GM23338 (cell line): ENCODE data around the gene OAT. TPM values are rescaled to one million over a fixed set of nuclear protein-coding genes. Genes with fewer than 3 reads are reported as not detected.

Source experiments
- ATAC-seq: fragments of 200-7000 bp; cut with Tn5 transposase; 3 replicates; pipeline ENCODE4 v1.9.1; 2020
- DNase-seq: peaks from one replicate; pipeline ENCODE4 v3.0.0-alpha.2; 2015; ENCODE audit warnings: low spot score
- H2AFZ ChIP-seq: fragments of 200-600 bp; sonication (generic); 2 replicates; pipeline ENCODE4 v1.8.0; 2016; ENCODE audit warnings: antibody characterized with exemption, mild to moderate bottlenecking, moderate library complexity
- H3F3A ChIP-seq: fragments of 200-600 bp; sonication (generic); replicated peaks from 2 replicates; pipeline ENCODE4 v1.8.0; 2017; ENCODE audit warnings: antibody characterized with exemption, mixed run types, low read depth
- H3K27ac ChIP-seq: fragments of 200-600 bp; sonication (generic); 2 replicates; pipeline ENCODE4 v1.6.1; 2016; ENCODE audit warnings: low read depth
- H3K27me3 ChIP-seq: fragments of 200-600 bp; sonication (generic); 2 replicates; pipeline ENCODE4 v1.8.0; 2016; ENCODE audit warnings: mild to moderate bottlenecking, mixed run types, moderate library complexity; ENCODE audit not compliant: insufficient read depth
- H3K36me3 ChIP-seq: fragments of 200-600 bp; sonication (generic); 2 replicates; pipeline ENCODE4 v1.8.0; 2016; ENCODE audit warnings: mild to moderate bottlenecking; ENCODE audit not compliant: insufficient read depth
- H3K4me1 ChIP-seq: fragments of 200-600 bp; sonication (generic); 2 replicates; pipeline ENCODE4 v1.8.0; 2016; ENCODE audit warnings: mild to moderate bottlenecking, moderate library complexity; ENCODE audit not compliant: insufficient read depth
- H3K4me2 ChIP-seq: fragments of 200-600 bp; sonication (generic); 2 replicates; pipeline ENCODE4 v1.7.1; 2017; ENCODE audit warnings: mixed run types
- H3K4me3 ChIP-seq: fragments of 200-600 bp; sonication (generic); 2 replicates; pipeline ENCODE4 v1.6.1; 2016; ENCODE audit warnings: mixed run types
- H3K79me2 ChIP-seq: fragments of 200-600 bp; sonication (generic); replicated peaks from 2 replicates; pipeline ENCODE4 v1.8.0; 2017; ENCODE audit warnings: mild to moderate bottlenecking; ENCODE audit not compliant: insufficient read depth
- H3K9me2 ChIP-seq: fragments of 200-600 bp; sonication (generic); 2 replicates; pipeline ENCODE4 v1.8.0; 2017; ENCODE audit not compliant: insufficient read depth
- H4K20me1 ChIP-seq: fragments of 200-600 bp; sonication (generic); replicated peaks from 2 replicates; pipeline ENCODE4 v1.8.0; 2017; ENCODE audit warnings: mild to moderate bottlenecking; ENCODE audit not compliant: insufficient read depth
- H3K27ac Mint-ChIP-seq: 2 replicates; pipeline ENCODE4 v1.8.0; 2020; ENCODE audit warnings: inconsistent platforms, mild to moderate bottlenecking, moderate library complexity, mixed read lengths
- H3K27me3 Mint-ChIP-seq: 3 replicates; pipeline ENCODE4 v1.8.0; 2022; ENCODE audit warnings: low read depth, mild to moderate bottlenecking, moderate library complexity, mixed read lengths, inconsistent platforms; ENCODE audit not compliant: insufficient read depth, poor library complexity
- H3K36me3 Mint-ChIP-seq: 3 replicates; pipeline ENCODE4 v1.8.0; 2021; ENCODE audit warnings: low read depth, mild to moderate bottlenecking, inconsistent platforms, moderate library complexity, mixed read lengths
- H3K4me1 Mint-ChIP-seq: 3 replicates; pipeline ENCODE4 v1.8.0; 2020; ENCODE audit warnings: mild to moderate bottlenecking, inconsistent platforms, mixed read lengths
- H3K4me3 Mint-ChIP-seq: 3 replicates; pipeline ENCODE4 v1.8.0; 2021; ENCODE audit warnings: moderate library complexity, mild to moderate bottlenecking, inconsistent platforms, mixed read lengths
- H3K9me3 Mint-ChIP-seq: 3 replicates; pipeline ENCODE4 v1.8.0; 2020; ENCODE audit warnings: moderate library complexity, mild to moderate bottlenecking, inconsistent platforms, mixed read lengths
- CREB1 ChIP-seq: fragments of 250-450 bp; sonication (Bioruptor Pico); IDR thresholded peaks from 2 replicates; pipeline ENCODE4 v1.5.0; 2020; ENCODE audit warnings: low read depth, mild to moderate bottlenecking, moderate library complexity
- CTCF ChIP-seq, 2 experiments: fragments of 200-600 bp in 1 of 2; sonication (generic) in 1 of 2; conservative IDR thresholded peaks; 2 replicates each; pipeline versions ENCODE4 v1.5.1 to v1.6.1; 2016 to 2017; ENCODE audit warnings: antibody characterized with exemption in 2 of 2, low read depth in 2 of 2, mild to moderate bottlenecking in 2 of 2, moderate library complexity in 1 of 2
- ETS1 ChIP-seq: IDR thresholded peaks from 2 replicates; pipeline ENCODE4 v1.6.1; 2016; ENCODE audit warnings: antibody characterized with exemption
- EZH2 ChIP-seq: fragments of 200-600 bp; sonication (generic); IDR thresholded peaks from one replicate; pipeline ENCODE4 v1.8.0; 2017; ENCODE audit warnings: antibody characterized with exemption, mild to moderate bottlenecking, low read depth; ENCODE audit not compliant: unreplicated experiment
- EZH2phosphoT487 ChIP-seq: fragments of 200-600 bp; sonication (generic); IDR thresholded peaks from one replicate; pipeline ENCODE4 v1.8.1; 2018; ENCODE audit warnings: antibody characterized with exemption; ENCODE audit not compliant: unreplicated experiment
- NANOG ChIP-seq: IDR thresholded peaks from 2 replicates; pipeline ENCODE4 v1.6.1; 2016; ENCODE audit warnings: antibody characterized with exemption, borderline replicate concordance
- POLR2AphosphoS5 ChIP-seq: IDR thresholded peaks from 2 replicates; pipeline ENCODE4 v1.6.1; 2016; ENCODE audit warnings: antibody characterized with exemption, low read depth
- STAT1 ChIP-seq: IDR thresholded peaks from one replicate; pipeline ENCODE4 v1.6.1; 2016; ENCODE audit warnings: antibody characterized with exemption; ENCODE audit not compliant: unreplicated experiment
- ZNF114 ChIP-seq: fragments of 250-450 bp; sonication (Bioruptor Pico); IDR thresholded peaks from 2 replicates; pipeline ENCODE4 v1.5.0; 2020; ENCODE audit warnings: mild to moderate bottlenecking, moderate library complexity
- ZNF331 ChIP-seq: fragments of 250-450 bp; sonication (Bioruptor Pico); IDR thresholded peaks from 2 replicates; pipeline ENCODE4 v1.5.0; 2020; ENCODE audit warnings: low read depth, mild to moderate bottlenecking, moderate library complexity
- polyA plus RNA-seq: library from polyadenylated mRNA; unstranded; fragments of >200 nt; fragmentation: Nextera tagmentation; extraction: Ambion mirVana; gene quantifications from 2 replicates; pipeline ENCODE4 v1.2.1, GENCODE V29; 2016
- total RNA-seq: library from RNA; depleted of rRNA; stranded (reverse); fragments of >200 nt; shearing (Covaris generic); gene quantifications from 2 replicates; pipeline ENCODE4 v1.2.3, GENCODE V29; 2014
- TF ChIP-seq, protein P1 (sequence below): IDR thresholded peaks from one replicate; pipeline ENCODE4 v1.6.1; 2018; ENCODE audit warnings: antibody characterized with exemption; ENCODE audit not compliant: unreplicated experiment
- TF ChIP-seq, protein P2 (sequence below): fragments of 250-450 bp; sonication (Bioruptor Pico); IDR thresholded peaks from 2 replicates; pipeline ENCODE4 v1.5.0; 2020; ENCODE audit warnings: mild to moderate bottlenecking, moderate library complexity

The OAT gene
- total and polyA plus RNA-seq, 2 experiments from 2014 or later = 131 to 139 TPM

GRCh38 chr10:124369066-124369465 is 49.7 kb downstream of the OAT start:
- H3F3A ChIP-seq = no peaks in the 10 kb centered on the region
- H3K4me3 Mint-ChIP-seq = no peak overlapping the region
- no peak overlapping the region for H3K27ac Mint-ChIP-seq
- peaks cover 3% of the 10 kb centered on the region; the same call in 2 of the 3 replicates for H3K9me3 Mint-ChIP-seq
- TF ChIP-seq EZH2phosphoT487 (no peak), NANOG (no peak), CREB1 (CRISPR knock-in tag) (no peak), EZH2 (no peak), STAT1 (no peak), POLR2AphosphoS5 (no peak), CTCF (conservative IDR thresholded peaks at IDR 0.05; ENCODE audit: low read depth in 2 of 2) (no peak), ETS1 (no peak), ZNF331 (CRISPR knock-in tag) (no peak), ZNF114 (no peak)
- TF ChIP-seq, protein P1, sequence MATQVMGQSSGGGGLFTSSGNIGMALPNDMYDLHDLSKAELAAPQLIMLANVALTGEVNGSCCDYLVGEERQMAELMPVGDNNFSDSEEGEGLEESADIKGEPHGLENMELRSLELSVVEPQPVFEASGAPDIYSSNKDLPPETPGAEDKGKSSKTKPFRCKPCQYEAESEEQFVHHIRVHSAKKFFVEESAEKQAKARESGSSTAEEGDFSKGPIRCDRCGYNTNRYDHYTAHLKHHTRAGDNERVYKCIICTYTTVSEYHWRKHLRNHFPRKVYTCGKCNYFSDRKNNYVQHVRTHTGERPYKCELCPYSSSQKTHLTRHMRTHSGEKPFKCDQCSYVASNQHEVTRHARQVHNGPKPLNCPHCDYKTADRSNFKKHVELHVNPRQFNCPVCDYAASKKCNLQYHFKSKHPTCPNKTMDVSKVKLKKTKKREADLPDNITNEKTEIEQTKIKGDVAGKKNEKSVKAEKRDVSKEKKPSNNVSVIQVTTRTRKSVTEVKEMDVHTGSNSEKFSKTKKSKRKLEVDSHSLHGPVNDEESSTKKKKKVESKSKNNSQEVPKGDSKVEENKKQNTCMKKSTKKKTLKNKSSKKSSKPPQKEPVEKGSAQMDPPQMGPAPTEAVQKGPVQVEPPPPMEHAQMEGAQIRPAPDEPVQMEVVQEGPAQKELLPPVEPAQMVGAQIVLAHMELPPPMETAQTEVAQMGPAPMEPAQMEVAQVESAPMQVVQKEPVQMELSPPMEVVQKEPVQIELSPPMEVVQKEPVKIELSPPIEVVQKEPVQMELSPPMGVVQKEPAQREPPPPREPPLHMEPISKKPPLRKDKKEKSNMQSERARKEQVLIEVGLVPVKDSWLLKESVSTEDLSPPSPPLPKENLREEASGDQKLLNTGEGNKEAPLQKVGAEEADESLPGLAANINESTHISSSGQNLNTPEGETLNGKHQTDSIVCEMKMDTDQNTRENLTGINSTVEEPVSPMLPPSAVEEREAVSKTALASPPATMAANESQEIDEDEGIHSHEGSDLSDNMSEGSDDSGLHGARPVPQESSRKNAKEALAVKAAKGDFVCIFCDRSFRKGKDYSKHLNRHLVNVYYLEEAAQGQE = no peak
- TF ChIP-seq, protein P2, sequence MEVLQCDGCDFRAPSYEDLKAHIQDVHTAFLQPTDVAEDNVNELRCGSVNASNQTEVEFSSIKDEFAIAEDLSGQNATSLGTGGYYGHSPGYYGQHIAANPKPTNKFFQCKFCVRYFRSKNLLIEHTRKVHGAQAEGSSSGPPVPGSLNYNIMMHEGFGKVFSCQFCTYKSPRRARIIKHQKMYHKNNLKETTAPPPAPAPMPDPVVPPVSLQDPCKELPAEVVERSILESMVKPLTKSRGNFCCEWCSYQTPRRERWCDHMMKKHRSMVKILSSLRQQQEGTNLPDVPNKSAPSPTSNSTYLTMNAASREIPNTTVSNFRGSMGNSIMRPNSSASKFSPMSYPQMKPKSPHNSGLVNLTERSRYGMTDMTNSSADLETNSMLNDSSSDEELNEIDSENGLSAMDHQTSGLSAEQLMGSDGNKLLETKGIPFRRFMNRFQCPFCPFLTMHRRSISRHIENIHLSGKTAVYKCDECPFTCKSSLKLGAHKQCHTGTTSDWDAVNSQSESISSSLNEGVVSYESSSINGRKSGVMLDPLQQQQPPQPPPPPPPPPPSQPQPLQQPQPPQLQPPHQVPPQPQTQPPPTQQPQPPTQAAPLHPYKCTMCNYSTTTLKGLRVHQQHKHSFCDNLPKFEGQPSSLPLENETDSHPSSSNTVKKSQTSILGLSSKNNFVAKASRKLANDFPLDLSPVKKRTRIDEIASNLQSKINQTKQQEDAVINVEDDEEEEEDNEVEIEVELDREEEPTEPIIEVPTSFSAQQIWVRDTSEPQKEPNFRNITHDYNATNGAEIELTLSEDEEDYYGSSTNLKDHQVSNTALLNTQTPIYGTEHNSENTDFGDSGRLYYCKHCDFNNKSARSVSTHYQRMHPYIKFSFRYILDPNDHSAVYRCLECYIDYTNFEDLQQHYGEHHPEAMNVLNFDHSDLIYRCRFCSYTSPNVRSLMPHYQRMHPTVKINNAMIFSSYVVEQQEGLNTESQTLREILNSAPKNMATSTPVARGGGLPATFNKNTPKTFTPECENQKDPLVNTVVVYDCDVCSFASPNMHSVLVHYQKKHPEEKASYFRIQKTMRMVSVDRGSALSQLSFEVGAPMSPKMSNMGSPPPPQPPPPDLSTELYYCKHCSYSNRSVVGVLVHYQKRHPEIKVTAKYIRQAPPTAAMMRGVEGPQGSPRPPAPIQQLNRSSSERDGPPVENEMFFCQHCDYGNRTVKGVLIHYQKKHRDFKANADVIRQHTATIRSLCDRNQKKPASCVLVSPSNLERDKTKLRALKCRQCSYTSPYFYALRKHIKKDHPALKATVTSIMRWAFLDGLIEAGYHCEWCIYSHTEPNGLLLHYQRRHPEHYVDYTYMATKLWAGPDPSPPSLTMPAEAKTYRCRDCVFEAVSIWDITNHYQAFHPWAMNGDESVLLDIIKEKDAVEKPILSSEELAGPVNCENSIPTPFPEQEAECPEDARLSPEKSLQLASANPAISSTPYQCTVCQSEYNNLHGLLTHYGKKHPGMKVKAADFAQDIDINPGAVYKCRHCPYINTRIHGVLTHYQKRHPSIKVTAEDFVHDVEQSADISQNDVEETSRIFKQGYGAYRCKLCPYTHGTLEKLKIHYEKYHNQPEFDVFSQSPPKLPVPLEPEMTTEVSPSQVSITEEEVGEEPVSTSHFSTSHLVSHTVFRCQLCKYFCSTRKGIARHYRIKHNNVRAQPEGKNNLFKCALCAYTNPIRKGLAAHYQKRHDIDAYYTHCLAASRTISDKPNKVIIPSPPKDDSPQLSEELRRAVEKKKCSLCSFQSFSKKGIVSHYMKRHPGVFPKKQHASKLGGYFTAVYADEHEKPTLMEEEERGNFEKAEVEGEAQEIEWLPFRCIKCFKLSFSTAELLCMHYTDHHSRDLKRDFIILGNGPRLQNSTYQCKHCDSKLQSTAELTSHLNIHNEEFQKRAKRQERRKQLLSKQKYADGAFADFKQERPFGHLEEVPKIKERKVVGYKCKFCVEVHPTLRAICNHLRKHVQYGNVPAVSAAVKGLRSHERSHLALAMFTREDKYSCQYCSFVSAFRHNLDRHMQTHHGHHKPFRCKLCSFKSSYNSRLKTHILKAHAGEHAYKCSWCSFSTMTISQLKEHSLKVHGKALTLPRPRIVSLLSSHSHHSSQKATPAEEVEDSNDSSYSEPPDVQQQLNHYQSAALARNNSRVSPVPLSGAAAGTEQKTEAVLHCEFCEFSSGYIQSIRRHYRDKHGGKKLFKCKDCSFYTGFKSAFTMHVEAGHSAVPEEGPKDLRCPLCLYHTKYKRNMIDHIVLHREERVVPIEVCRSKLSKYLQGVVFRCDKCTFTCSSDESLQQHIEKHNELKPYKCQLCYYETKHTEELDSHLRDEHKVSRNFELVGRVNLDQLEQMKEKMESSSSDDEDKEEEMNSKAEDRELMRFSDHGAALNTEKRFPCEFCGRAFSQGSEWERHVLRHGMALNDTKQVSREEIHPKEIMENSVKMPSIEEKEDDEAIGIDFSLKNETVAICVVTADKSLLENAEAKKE (CRISPR knock-in tag) = no peak
- no peak overlapping the region for H3K4me3 ChIP-seq
- H3K9me2 ChIP-seq = peaks cover 4% of the 10 kb centered on the region; the same call in 1 of the 2 replicates
- DNase-seq (no peak), ATAC-seq (no peak)
- no peaks in the 10 kb centered on the region for H3K36me3 Mint-ChIP-seq
- H3K36me3 ChIP-seq = no peaks in the 10 kb centered on the region
- H3K4me1 Mint-ChIP-seq = peaks cover 3% of the 10 kb centered on the region; the same call in 2 of the 3 replicates
- no peaks in the 10 kb centered on the region for H3K27me3 Mint-ChIP-seq
- no peak overlapping the region for H2AFZ ChIP-seq
- H3K79me2 ChIP-seq = no peaks in the 10 kb centered on the region
- no peaks in the 10 kb centered on the region; the same call in 1 of the 2 replicates for H3K4me1 ChIP-seq
- no peak overlapping the region for H3K27ac ChIP-seq
- H4K20me1 ChIP-seq = no peaks in the 10 kb centered on the region
- no peak overlapping the region for H3K4me2 ChIP-seq
- H3K27me3 ChIP-seq = no peaks in the 10 kb centered on the region
